Liver (tissue), 9 donors: ENCODE data around the gene SDHAF1. TPM values are rescaled to one million over a fixed set of nuclear protein-coding genes. Genes with fewer than 3 reads are reported as not detected.

ENCODE experiments used
- DNase-seq: peaks from one replicate; pipeline ENCODE4 v3.0.0-alpha.2; 2017; ENCODE audit warnings: low spot score
- H3K27ac ChIP-seq, 2 donors: one replicate each; pipeline ENCODE4 v1.7.0; 2013; ENCODE audit warnings: inconsistent platforms in 2 of 2, low read length in 2 of 2, control low read depth in 1 of 2, low read depth in 1 of 2, mild to moderate bottlenecking in 1 of 2
- H3K27me3 ChIP-seq, 4 donors: one replicate each; pipeline versions ENCODE4 v1.6.1 to v1.7.0; 2013; ENCODE audit warnings: low read length in 3 of 4, inconsistent platforms in 1 of 4, mild to moderate bottlenecking in 1 of 4, moderate library complexity in 1 of 4; ENCODE audit not compliant: control insufficient read depth in 4 of 4, insufficient read depth in 4 of 4
- H3K36me3 ChIP-seq, 4 donors: one replicate each; pipeline versions ENCODE4 v1.6.1 to v1.7.0; 2013; ENCODE audit warnings: low read length in 3 of 4, mild to moderate bottlenecking in 3 of 4, low read depth in 1 of 4, moderate library complexity in 1 of 4; ENCODE audit not compliant: control insufficient read depth in 4 of 4, insufficient read depth in 3 of 4
- H3K4me1 ChIP-seq, 4 donors: one replicate each; pipeline versions ENCODE4 v1.6.1 to v1.7.0; 2013; ENCODE audit warnings: low read length in 3 of 4, mild to moderate bottlenecking in 3 of 4, moderate library complexity in 1 of 4; ENCODE audit not compliant: control insufficient read depth in 4 of 4, insufficient read depth in 4 of 4
- H3K4me3 ChIP-seq, 3 donors: one replicate each; pipeline versions ENCODE4 v1.6.1 to v1.7.0; 2013; ENCODE audit warnings: low read length in 3 of 3, control low read depth in 1 of 3, low read depth in 1 of 3, mild to moderate bottlenecking in 1 of 3
- H3K9ac ChIP-seq, 2 donors: one replicate each; pipeline ENCODE4 v1.7.0; 2013; ENCODE audit warnings: low read length in 2 of 2, mild to moderate bottlenecking in 2 of 2, moderate library complexity in 2 of 2, control low read depth in 1 of 2, low read depth in 1 of 2
- H3K9me3 ChIP-seq, 4 donors: one replicate each; pipeline versions ENCODE4 v1.6.1 to v1.7.0; 2013; ENCODE audit warnings: low read length in 3 of 4; ENCODE audit not compliant: control insufficient read depth in 4 of 4
- ATF3 ChIP-seq: IDR thresholded peaks from 2 replicates; pipeline ENCODE4 v1.6.1; 2016; ENCODE audit warnings: antibody characterized with exemption
- EGR1 ChIP-seq, 2 donors: IDR thresholded peaks; 2 replicates each; pipeline ENCODE4 v1.6.1; 2016 to 2018; ENCODE audit warnings: antibody characterized with exemption in 2 of 2, low read depth in 2 of 2
- FOXA1 ChIP-seq: IDR thresholded peaks from 2 replicates; pipeline ENCODE4 v1.6.1; 2016; ENCODE audit warnings: antibody characterized with exemption
- FOXA2 ChIP-seq: IDR thresholded peaks from 2 replicates; pipeline ENCODE4 v1.6.1; 2016; ENCODE audit warnings: antibody characterized with exemption
- GABPA ChIP-seq, 2 donors: IDR thresholded peaks in 1 of 2; conservative IDR thresholded peaks in 1 of 2; 2 replicates each; pipeline ENCODE4 v1.6.1; 2016; ENCODE audit warnings: antibody characterized with exemption in 2 of 2, mild to moderate bottlenecking in 1 of 2, moderate library complexity in 1 of 2
- HNF4A ChIP-seq, 2 donors: conservative IDR thresholded peaks; 2 replicates each; pipeline ENCODE4 v1.6.1; 2016; ENCODE audit warnings: antibody characterized with exemption in 2 of 2, mild to moderate bottlenecking in 2 of 2
- JUND ChIP-seq, 2 donors: IDR thresholded peaks; 2 replicates each; pipeline ENCODE4 v1.6.1; 2016; ENCODE audit warnings: antibody characterized with exemption in 2 of 2
- MAX ChIP-seq: IDR thresholded peaks from 2 replicates; pipeline ENCODE4 v1.6.1; 2016; ENCODE audit warnings: antibody characterized with exemption
- NR2F2 ChIP-seq: IDR thresholded peaks from 2 replicates; pipeline ENCODE4 v1.6.1; 2016; ENCODE audit warnings: antibody characterized with exemption
- RAD21 ChIP-seq, 2 donors: IDR thresholded peaks; 2 replicates each; pipeline ENCODE4 v1.6.1; 2016; ENCODE audit warnings: antibody characterized with exemption in 2 of 2, mild to moderate bottlenecking in 2 of 2
- RXRA ChIP-seq, 2 donors: IDR thresholded peaks; 2 replicates each; pipeline ENCODE4 v1.6.1; 2017 to 2018; ENCODE audit warnings: antibody characterized with exemption in 2 of 2, mild to moderate bottlenecking in 1 of 2
- SP1 ChIP-seq: IDR thresholded peaks from 2 replicates; pipeline ENCODE4 v1.6.1; 2018; ENCODE audit warnings: antibody characterized with exemption, mild to moderate bottlenecking
- TAF1 ChIP-seq: conservative IDR thresholded peaks from 2 replicates; pipeline ENCODE4 v1.6.1; 2016; ENCODE audit warnings: antibody characterized with exemption, mild to moderate bottlenecking
- YY1 ChIP-seq: IDR thresholded peaks from 2 replicates; pipeline ENCODE4 v1.6.1; 2016; ENCODE audit warnings: antibody characterized with exemption, mild to moderate bottlenecking
- WGBS: extraction: QIAGEN DNeasy Blood & Tissue Kit; methylation state at CpG from one replicate; pipeline ENCODE4 v1.1.7; 2013; 5-methylcytosine and 5-hydroxymethylcytosine counted together
- polyA plus RNA-seq, 2 donors: library from polyadenylated mRNA; stranded (reverse) in 1 of 2; unstranded in 1 of 2; fragments of 200-250 nt in 1 of 2; fragments of >200 nt in 1 of 2; fragmentation: Nextera tagmentation in 1 of 2; extraction: Ambion mirVana in 1 of 2; gene quantifications; one replicate each; pipeline versions ENCODE4 v1.2.1 to v1.2.3, GENCODE V29; 2013 to 2015
- total RNA-seq, 2 donors: library from RNA; depleted of rRNA; stranded (reverse); fragments of >200 nt; gene quantifications; one replicate each; pipeline ENCODE4 v1.2.3, GENCODE V29; 2014
- TF ChIP-seq, protein P1 (sequence below): IDR thresholded peaks from 2 replicates; pipeline ENCODE4 v1.6.1; 2016; ENCODE audit warnings: antibody characterized with exemption, mild to moderate bottlenecking
- TF ChIP-seq, protein P2 (sequence below): IDR thresholded peaks from 2 replicates; pipeline ENCODE4 v1.6.1; 2016; ENCODE audit warnings: antibody characterized with exemption
- TF ChIP-seq, protein P3 (sequence below): fragments of 150-350 bp; IDR thresholded peaks from 2 replicates; pipeline ENCODE4 v1.5.1; 2017; ENCODE audit warnings: improper control_type of control experiment, low read depth, low read length; ENCODE audit not compliant: missing input control
- donor health status: healthy.
- donor health status: healthy.
- donor health status: healthy.
- donor health status: healthy.
- donor health status: healthy.

The SDHAF1 gene
- total and polyA plus RNA-seq, 4 donors = 8.4 to 28.4 (median 18.9) TPM

DNA sequence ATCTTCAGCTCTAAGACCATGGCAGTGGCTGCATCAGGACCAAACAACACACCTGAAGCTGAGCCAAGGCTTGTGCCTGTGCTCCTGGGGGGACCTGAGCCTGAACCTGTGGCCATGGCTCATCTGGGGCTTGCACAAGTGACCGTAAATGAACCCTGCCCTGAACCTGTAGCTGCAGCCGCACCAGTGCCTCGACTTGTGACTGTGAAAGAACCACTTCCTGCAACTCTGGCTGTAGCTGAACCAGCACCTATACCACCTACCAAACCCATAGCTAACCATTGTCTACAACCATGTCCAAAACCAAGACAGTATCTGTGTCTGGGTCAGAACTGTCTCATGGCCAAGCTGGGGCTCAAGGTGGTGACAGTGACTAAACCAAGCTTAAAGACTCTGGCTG lies 28.2 kb upstream of the SDHAF1 start:
- WGBS = 78% methylated on average over 3 of the region's 3 CpGs
- TF ChIP-seq HNF4A (conservative IDR thresholded peaks at IDR 0.05) = no peak
- TF ChIP-seq, protein P1, sequence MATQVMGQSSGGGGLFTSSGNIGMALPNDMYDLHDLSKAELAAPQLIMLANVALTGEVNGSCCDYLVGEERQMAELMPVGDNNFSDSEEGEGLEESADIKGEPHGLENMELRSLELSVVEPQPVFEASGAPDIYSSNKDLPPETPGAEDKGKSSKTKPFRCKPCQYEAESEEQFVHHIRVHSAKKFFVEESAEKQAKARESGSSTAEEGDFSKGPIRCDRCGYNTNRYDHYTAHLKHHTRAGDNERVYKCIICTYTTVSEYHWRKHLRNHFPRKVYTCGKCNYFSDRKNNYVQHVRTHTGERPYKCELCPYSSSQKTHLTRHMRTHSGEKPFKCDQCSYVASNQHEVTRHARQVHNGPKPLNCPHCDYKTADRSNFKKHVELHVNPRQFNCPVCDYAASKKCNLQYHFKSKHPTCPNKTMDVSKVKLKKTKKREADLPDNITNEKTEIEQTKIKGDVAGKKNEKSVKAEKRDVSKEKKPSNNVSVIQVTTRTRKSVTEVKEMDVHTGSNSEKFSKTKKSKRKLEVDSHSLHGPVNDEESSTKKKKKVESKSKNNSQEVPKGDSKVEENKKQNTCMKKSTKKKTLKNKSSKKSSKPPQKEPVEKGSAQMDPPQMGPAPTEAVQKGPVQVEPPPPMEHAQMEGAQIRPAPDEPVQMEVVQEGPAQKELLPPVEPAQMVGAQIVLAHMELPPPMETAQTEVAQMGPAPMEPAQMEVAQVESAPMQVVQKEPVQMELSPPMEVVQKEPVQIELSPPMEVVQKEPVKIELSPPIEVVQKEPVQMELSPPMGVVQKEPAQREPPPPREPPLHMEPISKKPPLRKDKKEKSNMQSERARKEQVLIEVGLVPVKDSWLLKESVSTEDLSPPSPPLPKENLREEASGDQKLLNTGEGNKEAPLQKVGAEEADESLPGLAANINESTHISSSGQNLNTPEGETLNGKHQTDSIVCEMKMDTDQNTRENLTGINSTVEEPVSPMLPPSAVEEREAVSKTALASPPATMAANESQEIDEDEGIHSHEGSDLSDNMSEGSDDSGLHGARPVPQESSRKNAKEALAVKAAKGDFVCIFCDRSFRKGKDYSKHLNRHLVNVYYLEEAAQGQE = no peak
- no peak for TF ChIP-seq EGR1 (IDR thresholded peaks at IDR 0.05; ENCODE audit: low read depth in 2 of 2)
- no peak for TF ChIP-seq JUND (IDR thresholded peaks at IDR 0.05)
- no peak for TF ChIP-seq ATF3
- TF ChIP-seq YY1 = no peak
- TF ChIP-seq TAF1 = no peak
- no peak for TF ChIP-seq RAD21 (IDR thresholded peaks at IDR 0.05)
- TF ChIP-seq NR2F2 = no peak
- TF ChIP-seq FOXA2 = no peak
- no peak for TF ChIP-seq SP1
- no peak for TF ChIP-seq MAX
- Histone ChIP-seq H3K9ac (no peak overlapping the region), H3K9me3 (no peaks in the 10 kb centered on the region), H3K36me3 (no peaks in the 10 kb centered on the region), H3K27me3 (no peaks in the 10 kb centered on the region), H3K27ac (no peak overlapping the region), H3K4me3 (no peak overlapping the region), H3K4me1 (peaks cover 0 to 2% (median 0%) of the 10 kb centered on the region in 4 donors)
- no peak for DNase-seq

GRCh38 chr19:35973487-35973886 lies 21.5 kb upstream of the SDHAF1 start:
- no peak for DNase-seq
- Histone ChIP-seq H3K27ac (no peak overlapping the region), H3K4me1 (peaks cover 0 to 2% (median 0%) of the 10 kb centered on the region in 4 donors), H3K4me3 (no peak overlapping the region), H3K36me3 (no peaks in the 10 kb centered on the region), H3K27me3 (no peaks in the 10 kb centered on the region), H3K9ac (no peak overlapping the region), H3K9me3 (no peaks in the 10 kb centered on the region)
- WGBS = 38% methylated on average over 8 of the region's 8 CpGs
- TF ChIP-seq TAF1 (no peak), HNF4A (conservative IDR thresholded peaks at IDR 0.05) (no peak), GABPA (IDR thresholded peaks at IDR 0.05 in 1 of 2, conservative IDR thresholded peaks at IDR 0.05 in 1 of 2) (no peak), FOXA2 (no peak), YY1 (no peak), EGR1 (IDR thresholded peaks at IDR 0.05; ENCODE audit: low read depth in 2 of 2) (no peak), FOXA1 (no peak), JUND (IDR thresholded peaks at IDR 0.05) (no peak), NR2F2 (no peak), ATF3 (no peak), RAD21 (IDR thresholded peaks at IDR 0.05) (no peak), MAX (no peak), SP1 (no peak), RXRA (IDR thresholded peaks at IDR 0.05) (no peak)
- TF ChIP-seq, protein P2, sequence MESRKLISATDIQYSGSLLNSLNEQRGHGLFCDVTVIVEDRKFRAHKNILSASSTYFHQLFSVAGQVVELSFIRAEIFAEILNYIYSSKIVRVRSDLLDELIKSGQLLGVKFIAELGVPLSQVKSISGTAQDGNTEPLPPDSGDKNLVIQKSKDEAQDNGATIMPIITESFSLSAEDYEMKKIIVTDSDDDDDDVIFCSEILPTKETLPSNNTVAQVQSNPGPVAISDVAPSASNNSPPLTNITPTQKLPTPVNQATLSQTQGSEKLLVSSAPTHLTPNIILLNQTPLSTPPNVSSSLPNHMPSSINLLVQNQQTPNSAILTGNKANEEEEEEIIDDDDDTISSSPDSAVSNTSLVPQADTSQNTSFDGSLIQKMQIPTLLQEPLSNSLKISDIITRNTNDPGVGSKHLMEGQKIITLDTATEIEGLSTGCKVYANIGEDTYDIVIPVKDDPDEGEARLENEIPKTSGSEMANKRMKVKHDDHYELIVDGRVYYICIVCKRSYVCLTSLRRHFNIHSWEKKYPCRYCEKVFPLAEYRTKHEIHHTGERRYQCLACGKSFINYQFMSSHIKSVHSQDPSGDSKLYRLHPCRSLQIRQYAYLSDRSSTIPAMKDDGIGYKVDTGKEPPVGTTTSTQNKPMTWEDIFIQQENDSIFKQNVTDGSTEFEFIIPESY = no peak
- TF ChIP-seq, protein P3, sequence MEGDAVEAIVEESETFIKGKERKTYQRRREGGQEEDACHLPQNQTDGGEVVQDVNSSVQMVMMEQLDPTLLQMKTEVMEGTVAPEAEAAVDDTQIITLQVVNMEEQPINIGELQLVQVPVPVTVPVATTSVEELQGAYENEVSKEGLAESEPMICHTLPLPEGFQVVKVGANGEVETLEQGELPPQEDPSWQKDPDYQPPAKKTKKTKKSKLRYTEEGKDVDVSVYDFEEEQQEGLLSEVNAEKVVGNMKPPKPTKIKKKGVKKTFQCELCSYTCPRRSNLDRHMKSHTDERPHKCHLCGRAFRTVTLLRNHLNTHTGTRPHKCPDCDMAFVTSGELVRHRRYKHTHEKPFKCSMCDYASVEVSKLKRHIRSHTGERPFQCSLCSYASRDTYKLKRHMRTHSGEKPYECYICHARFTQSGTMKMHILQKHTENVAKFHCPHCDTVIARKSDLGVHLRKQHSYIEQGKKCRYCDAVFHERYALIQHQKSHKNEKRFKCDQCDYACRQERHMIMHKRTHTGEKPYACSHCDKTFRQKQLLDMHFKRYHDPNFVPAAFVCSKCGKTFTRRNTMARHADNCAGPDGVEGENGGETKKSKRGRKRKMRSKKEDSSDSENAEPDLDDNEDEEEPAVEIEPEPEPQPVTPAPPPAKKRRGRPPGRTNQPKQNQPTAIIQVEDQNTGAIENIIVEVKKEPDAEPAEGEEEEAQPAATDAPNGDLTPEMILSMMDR = no peak
- TF ChIP-seq, protein P1 = no peak
